Keratinocyte (primary cell): ENCODE measurements around the gene PROSER1. TPM values are rescaled to one million over a fixed set of nuclear protein-coding genes. Genes with fewer than 3 reads are reported as not detected.

Experiments used
- DNase-seq: peaks from one replicate; pipeline ENCODE4 v3.0.0-alpha.2; 2011; ENCODE audit warnings: low read depth, missing footprints, low spot score
- FAIRE-seq: peaks from 2 replicates; lab custom pipeline; 2011; peaks lifted over from hg19 to GRCh38; lab: Jason Lieb, UNC
- H2AFZ ChIP-seq: 2 replicates; pipeline ENCODE4 v1.6.0; 2012; ENCODE audit warnings: low read length, control low read depth, inconsistent platforms; ENCODE audit not compliant: control insufficient read depth
- H3K27ac ChIP-seq: 2 replicates; pipeline ENCODE4 v1.5.1; 2011; ENCODE audit warnings: low read length; ENCODE audit not compliant: control insufficient read depth, insufficient read depth
- H3K27me3 ChIP-seq: 3 replicates; pipeline ENCODE4 v1.6.0; 2011; ENCODE audit warnings: low read length; ENCODE audit not compliant: control insufficient read depth, insufficient read depth; ENCODE audit errors: extremely low read depth
- H3K36me3 ChIP-seq, 2 experiments: 2 replicates in 1 of 2; 3 replicates in 1 of 2; pipeline ENCODE4 v1.5.1; 2011; ENCODE audit warnings: low read length in 2 of 2, mild to moderate bottlenecking in 1 of 2; ENCODE audit not compliant: control insufficient read depth in 2 of 2, insufficient read depth in 2 of 2; ENCODE audit errors: extremely low read depth in 1 of 2
- H3K4me1 ChIP-seq: 3 replicates; pipeline ENCODE4 v1.5.1; 2011; ENCODE audit warnings: low read length; ENCODE audit not compliant: control insufficient read depth, insufficient read depth; ENCODE audit errors: extremely low read depth
- H3K4me2 ChIP-seq: 3 replicates; pipeline ENCODE4 v1.6.0; 2011; ENCODE audit warnings: low read depth, low read length; ENCODE audit not compliant: control insufficient read depth, insufficient read depth; ENCODE audit errors: extremely low read depth
- H3K4me3 ChIP-seq, 3 experiments: fragments of 200-600 bp in 1 of 3; sonication (generic) in 1 of 3; 2 replicates in 2 of 3; 3 replicates in 1 of 3; pipeline ENCODE4 v1.5.1; 2011 to 2016; ENCODE audit warnings: low read length in 3 of 3, mild to moderate bottlenecking in 3 of 3, control low read depth in 2 of 3, inconsistent platforms in 1 of 3, low read depth in 1 of 3, mixed read lengths in 1 of 3, mixed run types in 1 of 3, moderate library complexity in 1 of 3; ENCODE audit not compliant: control insufficient read depth in 2 of 3, insufficient read depth in 2 of 3; ENCODE audit errors: extremely low read depth in 1 of 3
- H3K79me2 ChIP-seq: 2 replicates; pipeline ENCODE4 v1.6.0; 2012; ENCODE audit warnings: low read length; ENCODE audit not compliant: control insufficient read depth, insufficient read depth
- H3K9ac ChIP-seq: 3 replicates; pipeline ENCODE4 v1.6.0; 2011; ENCODE audit warnings: low read length; ENCODE audit not compliant: control insufficient read depth, insufficient read depth; ENCODE audit errors: extremely low read depth
- H3K9me1 ChIP-seq: 3 replicates; pipeline ENCODE4 v1.6.0; 2011; ENCODE audit warnings: low read length; ENCODE audit not compliant: control insufficient read depth, insufficient read depth; ENCODE audit errors: extremely low read depth
- H3K9me3 ChIP-seq: 2 replicates; pipeline ENCODE4 v1.5.1; 2012; ENCODE audit warnings: low read depth, low read length; ENCODE audit not compliant: control insufficient read depth
- H4K20me1 ChIP-seq: 3 replicates; pipeline ENCODE4 v1.6.0; 2011; ENCODE audit warnings: low read length; ENCODE audit not compliant: control insufficient read depth, insufficient read depth; ENCODE audit errors: extremely low read depth
- EZH2 ChIP-seq: IDR thresholded peaks from one replicate; pipeline ENCODE4 v1.6.1; 2012; ENCODE audit warnings: inconsistent platforms, mild to moderate bottlenecking, low read length, moderate library complexity
- dilution Hi-C: fragments of 300-500 bp; cut with MboI; formaldehyde crosslinking; loops from one replicate; pipeline ENCODE4 v1.7.0; 2020; ENCODE audit warnings: low sequenced_read_pairs; ENCODE audit not compliant: extremely low pct_ligation_motif_present
- polyA plus RNA-seq, 5 experiments: library from polyadenylated mRNA; depleted of rRNA in 3 of 5; stranded (reverse) in 3 of 5; stranded (forward) in 1 of 5; unstranded in 1 of 5; fragments of >200 nt; gene quantifications; 1 replicate in 1 of 5; 2 replicates in 3 of 5; 3 replicates in 1 of 5; pipeline versions ENCODE4 v1.2.1 to v1.2.3, GENCODE V29; 2011 to 2012; ENCODE audit warnings: missing spikeins in 2 of 5, low read depth in 1 of 5, low replicate concordance in 1 of 5
- TF ChIP-seq, protein P1 (sequence below), 3 experiments: IDR thresholded peaks in 1 of 3; conservative IDR thresholded peaks in 1 of 3; optimal IDR thresholded peaks in 1 of 3; 2 replicates in 2 of 3; 3 replicates in 1 of 3; pipeline versions ENCODE3 to v1.5.1; 2011; ENCODE audit warnings: low read length in 3 of 3, mild to moderate bottlenecking in 3 of 3, moderate library complexity in 2 of 3, control low read depth in 1 of 3, inconsistent platforms in 1 of 3; ENCODE audit not compliant: insufficient read depth in 2 of 3; ENCODE audit errors: extremely low read depth in 1 of 3

The PROSER1 gene
- polyA plus RNA-seq, 1 donor (not counting 4 experiments of a cell fraction or from before 2014, with no cell fraction given) = 16.9 TPM

DNA sequence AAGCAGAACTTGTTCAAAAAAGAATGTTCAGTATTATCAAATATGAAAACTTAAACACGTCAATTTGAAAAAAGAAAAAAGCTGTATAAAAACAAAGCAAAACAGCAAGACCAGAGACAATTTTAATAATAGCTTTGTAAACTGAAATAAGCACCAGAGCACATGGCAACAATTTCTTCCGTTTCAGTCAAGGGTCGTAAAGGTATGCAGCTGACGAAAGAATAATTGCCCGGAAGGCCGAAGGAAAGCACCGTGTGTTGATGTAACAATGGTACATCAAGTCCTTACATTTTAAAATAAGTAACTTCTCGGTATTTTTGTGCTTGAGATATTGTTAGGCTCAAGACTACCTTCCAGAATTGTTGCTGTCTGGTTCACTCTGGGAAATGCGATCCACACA is 1.7 kb downstream of the PROSER1 start:
- no peaks in the 10 kb centered on the region for H3K27me3 ChIP-seq
- FAIRE-seq (peak; percentile 84), DNase-seq (no peak)
- H3K4me1 ChIP-seq = peaks cover 5% of the 10 kb centered on the region
- dilution Hi-C loops = no loop called here
- peak overlapping the region; percentile 88 for H3K27ac ChIP-seq
- peaks cover 67% of the 10 kb centered on the region for H3K79me2 ChIP-seq
- no peaks in the 10 kb centered on the region for H4K20me1 ChIP-seq
- H3K9me3 ChIP-seq = no peaks in the 10 kb centered on the region
- H3K4me2 ChIP-seq = peak overlapping the region; percentile 72
- H3K36me3 ChIP-seq = peaks cover 0 to 1% of the 10 kb centered on the region in 2 experiments
- H3K9me1 ChIP-seq = peaks cover 2% of the 10 kb centered on the region
- peak overlapping the region; percentile 49 for H2AFZ ChIP-seq
- H3K9ac ChIP-seq = peak overlapping the region; percentile 82
- H3K4me3 ChIP-seq = peak overlapping the region; percentile 79 to 99 (median 91)
- TF ChIP-seq EZH2 = no peak
- TF ChIP-seq, protein P1, sequence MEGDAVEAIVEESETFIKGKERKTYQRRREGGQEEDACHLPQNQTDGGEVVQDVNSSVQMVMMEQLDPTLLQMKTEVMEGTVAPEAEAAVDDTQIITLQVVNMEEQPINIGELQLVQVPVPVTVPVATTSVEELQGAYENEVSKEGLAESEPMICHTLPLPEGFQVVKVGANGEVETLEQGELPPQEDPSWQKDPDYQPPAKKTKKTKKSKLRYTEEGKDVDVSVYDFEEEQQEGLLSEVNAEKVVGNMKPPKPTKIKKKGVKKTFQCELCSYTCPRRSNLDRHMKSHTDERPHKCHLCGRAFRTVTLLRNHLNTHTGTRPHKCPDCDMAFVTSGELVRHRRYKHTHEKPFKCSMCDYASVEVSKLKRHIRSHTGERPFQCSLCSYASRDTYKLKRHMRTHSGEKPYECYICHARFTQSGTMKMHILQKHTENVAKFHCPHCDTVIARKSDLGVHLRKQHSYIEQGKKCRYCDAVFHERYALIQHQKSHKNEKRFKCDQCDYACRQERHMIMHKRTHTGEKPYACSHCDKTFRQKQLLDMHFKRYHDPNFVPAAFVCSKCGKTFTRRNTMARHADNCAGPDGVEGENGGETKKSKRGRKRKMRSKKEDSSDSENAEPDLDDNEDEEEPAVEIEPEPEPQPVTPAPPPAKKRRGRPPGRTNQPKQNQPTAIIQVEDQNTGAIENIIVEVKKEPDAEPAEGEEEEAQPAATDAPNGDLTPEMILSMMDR (optimal IDR thresholded peaks at IDR 0.05 in 1 of 3, IDR thresholded peaks at IDR 0.05 in 1 of 3, conservative IDR thresholded peaks at IDR 0.05 in 1 of 3; ENCODE audit: extremely low read depth in 1 of 3, insufficient read depth in 2 of 3, low read length in 3 of 3) = no peak

DNA sequence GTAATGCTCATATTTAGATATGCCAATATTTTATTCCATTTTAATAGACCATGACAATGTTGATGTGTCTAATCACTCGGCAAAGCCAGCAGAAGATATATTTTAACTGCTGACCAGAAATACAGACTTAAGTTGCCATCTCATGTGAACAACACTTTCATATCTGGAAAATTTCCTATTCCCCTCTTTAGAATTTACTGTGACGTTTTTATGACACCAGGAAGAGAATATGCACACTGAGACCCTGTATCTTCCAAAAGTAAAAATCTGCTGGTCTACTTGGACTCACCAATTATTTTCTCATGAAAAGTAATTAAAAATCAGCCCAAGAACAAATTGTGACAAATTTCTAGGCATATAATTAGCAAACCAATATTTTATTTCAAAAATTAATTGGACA is 2.1 kb downstream of the PROSER1 start:
- Histone ChIP-seq H3K9me3 (no peaks in the 10 kb centered on the region), H4K20me1 (no peaks in the 10 kb centered on the region), H3K27ac (peak overlapping the region; percentile 88), H3K36me3 (peaks cover under 1 to 1% of the 10 kb centered on the region in 2 experiments), H3K4me2 (peak overlapping the region; percentile 72), H3K79me2 (peaks cover 69% of the 10 kb centered on the region), H2AFZ (no peak overlapping the region), H3K4me3 (peak overlapping the region; percentile 79 to 99 (median 91)), H3K27me3 (no peaks in the 10 kb centered on the region), H3K9me1 (peaks cover 2% of the 10 kb centered on the region), H3K4me1 (peaks cover 5% of the 10 kb centered on the region), H3K9ac (peak overlapping the region; percentile 82)
- TF ChIP-seq, protein P1 (optimal IDR thresholded peaks at IDR 0.05 in 1 of 3, IDR thresholded peaks at IDR 0.05 in 1 of 3, conservative IDR thresholded peaks at IDR 0.05 in 1 of 3; ENCODE audit: extremely low read depth in 1 of 3, insufficient read depth in 2 of 3, low read length in 3 of 3) = no peak
- no peak for DNase-seq
- FAIRE-seq = peak; percentile 34
- dilution Hi-C loops = no loop called here
